HG03558 (cell line): Measurements from ENCODE around the gene WNT7A.

Source experiments
- ATAC-seq: cut with Tn5 transposase; IDR thresholded peaks from one replicate; pipeline ENCODE4 v1.9.1; 2021; ENCODE audit warnings: moderate number of reproducible peaks; ENCODE audit not compliant: unreplicated experiment; ENCODE audit errors: extremely low read depth

The WNT7A gene

DNA sequence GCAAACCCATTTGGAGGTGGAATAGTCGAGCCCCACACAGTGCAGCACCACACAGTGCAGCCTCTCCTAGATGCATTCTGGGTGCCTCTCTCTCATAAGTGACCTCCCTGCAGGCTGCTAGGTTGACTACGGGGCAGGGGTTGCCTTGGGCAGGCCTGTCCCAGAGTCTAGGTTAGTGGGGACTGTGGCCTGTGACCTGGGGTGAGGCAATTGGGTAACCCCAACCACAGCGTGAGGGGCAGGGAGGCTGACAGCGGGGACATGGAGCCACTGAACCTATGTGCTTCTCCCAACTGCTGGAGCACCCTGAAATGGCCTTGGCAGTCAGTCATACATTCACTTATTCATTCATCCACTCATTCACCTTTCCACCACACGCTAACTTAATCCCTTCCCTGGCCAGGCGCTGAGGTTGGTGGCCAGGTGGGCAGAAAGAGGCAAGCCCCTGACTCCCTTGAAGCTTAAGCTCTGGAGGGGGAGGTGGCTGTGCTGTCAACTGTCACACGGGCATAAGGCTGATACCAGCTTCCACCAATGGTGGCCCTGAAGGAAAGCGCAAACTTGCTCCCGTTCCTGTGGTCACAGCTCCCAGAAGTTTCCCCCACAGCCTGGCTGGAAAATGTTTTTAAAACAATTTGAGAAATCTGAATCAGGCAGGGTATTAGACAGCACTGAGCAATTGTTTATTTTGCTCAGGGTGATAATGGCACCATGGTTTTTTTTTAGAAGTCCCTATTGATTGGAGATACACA is 46.2 kb downstream of the WNT7A start:
- ATAC-seq = no peak

- no peak for ATAC-seq
Measured at GRCh38 chr3:13832130-13832529, 47.7 kb downstream of the WNT7A start.

GRCh38 chr3:13831386-13831996 is 48.4 kb downstream of the WNT7A start:
- ATAC-seq = no peak

DNA sequence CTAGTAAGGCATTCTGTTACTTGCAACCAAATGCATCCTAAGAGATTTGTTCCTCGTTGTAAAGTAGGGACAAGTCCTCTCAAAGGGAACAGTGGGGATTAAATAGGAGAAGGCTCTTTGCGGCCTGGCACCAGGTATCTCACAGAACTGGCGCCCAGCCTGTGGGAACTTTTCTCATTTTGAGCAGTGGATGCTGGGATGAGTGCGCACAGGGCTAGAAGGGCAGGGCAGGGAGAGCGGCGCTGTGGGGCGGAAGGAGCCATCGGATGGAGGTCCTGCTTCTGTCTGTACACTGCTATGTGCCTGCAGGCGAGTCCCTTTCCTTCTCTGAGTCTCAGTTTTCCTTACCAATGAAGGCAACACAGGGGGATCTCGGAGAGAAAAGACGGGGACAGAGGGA is 50.6 kb downstream of the WNT7A start:
- ATAC-seq = no peak

- no peak for ATAC-seq
Measured at GRCh38 chr3:13828501-13829265, 51.2 kb downstream of the WNT7A start.

GRCh38 chr3:13827699-13828098 is 52.2 kb downstream of the WNT7A start:
- no peak for ATAC-seq

- ATAC-seq = no peak
Measured at GRCh38 chr3:13827256-13827655, 52.6 kb downstream of the WNT7A start.

GRCh38 chr3:13826672-13827071 is 53.2 kb downstream of the WNT7A start:
- no peak for ATAC-seq

DNA sequence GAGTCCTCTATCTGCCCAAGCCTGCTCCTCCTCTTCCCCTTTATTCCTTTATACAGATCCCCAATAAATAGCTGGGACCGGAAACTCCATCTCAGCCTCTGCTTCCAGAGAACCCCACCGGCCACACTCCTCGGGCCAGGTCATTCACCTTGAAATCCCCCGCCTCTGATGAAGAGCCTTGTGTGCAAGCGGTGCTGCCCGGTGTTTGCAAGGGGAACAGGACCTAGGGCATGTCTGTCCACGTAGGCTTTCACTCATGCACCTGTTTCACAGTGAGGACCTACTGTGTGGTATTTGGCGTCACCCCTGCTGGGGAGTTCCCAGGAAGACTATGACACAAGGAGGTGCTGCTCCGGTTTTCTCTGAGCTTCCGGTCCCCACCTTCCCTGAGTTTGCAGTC is 54.0 kb downstream of the WNT7A start:
- no peak for ATAC-seq

- ATAC-seq = no peak
Measured at GRCh38 chr3:13825311-13825579, 54.6 kb downstream of the WNT7A start.

DNA sequence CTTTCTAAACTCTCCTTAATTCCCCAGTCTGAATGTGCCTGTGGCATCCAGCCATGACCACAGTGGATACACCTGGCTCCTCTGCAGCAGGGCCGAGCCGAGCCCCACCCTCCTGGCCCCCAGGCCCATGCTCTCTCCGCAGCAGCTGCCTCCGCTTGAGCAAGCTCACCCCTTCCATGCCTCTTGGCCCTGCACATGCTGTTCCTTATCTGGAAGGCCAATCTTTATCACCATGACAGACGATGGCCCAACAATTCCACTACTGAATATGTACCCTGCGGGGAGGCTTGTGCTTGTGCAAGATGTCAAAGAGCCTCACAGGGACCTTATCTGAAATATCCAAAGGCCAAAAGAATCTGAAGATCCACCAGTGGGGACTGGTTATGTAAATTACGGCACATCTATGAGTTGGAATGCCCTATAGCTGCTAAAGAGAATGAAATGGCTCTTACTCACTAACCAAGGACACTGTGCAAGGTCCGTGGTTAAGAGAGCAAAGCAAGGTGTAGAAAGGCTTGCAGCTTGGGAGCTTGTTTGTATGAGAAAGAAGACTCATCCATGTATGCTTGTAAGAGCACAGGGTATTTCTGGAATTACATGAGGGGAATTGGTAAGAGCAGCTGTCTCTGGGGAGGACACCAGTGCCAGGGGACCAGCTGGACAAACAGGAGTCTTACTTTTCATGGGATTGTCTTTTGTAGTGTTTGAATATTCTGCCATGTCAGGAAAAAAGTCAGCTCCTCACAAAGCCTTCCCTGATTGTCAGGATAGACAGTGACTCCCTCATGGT is 55.2 kb downstream of the WNT7A start:
- no peak for ATAC-seq

- ATAC-seq = no peak
Measured at GRCh38 chr3:13823692-13824091, 56.2 kb downstream of the WNT7A start.

GRCh38 chr3:13822871-13823585 is 56.8 kb downstream of the WNT7A start:
- ATAC-seq = no peak

DNA sequence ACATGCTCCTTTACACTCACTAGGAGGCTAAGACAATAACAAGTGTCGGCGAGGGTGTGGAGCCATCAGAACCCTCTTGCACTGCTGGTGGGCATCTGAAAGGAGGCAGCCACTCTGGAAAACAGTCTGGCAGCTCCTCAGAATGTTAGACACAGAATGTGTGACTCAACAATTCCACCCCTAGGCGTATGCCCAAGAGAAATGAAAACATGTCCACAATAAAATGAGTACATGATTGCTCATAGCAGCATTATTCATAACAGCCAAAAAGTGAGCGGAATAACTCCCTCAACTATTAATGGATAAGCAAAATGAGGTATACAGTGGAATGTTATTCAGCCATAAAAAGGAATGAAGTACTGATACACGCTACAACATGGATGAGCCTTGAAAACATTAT is 57.8 kb downstream of the WNT7A start:
- no peak for ATAC-seq

DNA sequence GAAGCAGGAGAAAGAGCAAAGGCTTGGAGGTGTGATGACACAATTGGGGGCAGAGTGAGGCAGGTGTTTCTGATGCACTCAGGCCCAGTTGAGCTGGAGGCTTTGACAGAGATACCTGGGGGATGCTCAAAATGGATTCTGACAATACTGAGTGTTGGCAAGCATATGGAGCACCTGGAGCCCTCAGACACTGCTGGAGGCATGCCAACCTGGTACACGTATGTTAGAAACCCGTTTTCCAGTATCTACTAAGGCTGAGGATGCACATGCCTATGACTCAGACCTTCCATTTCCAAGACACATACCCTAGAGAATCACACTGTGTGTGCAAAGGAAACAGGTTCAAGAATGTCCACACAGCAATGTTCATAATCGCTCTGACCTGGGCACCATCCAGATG is 58.7 kb downstream of the WNT7A start:
- ATAC-seq = no peak

DNA sequence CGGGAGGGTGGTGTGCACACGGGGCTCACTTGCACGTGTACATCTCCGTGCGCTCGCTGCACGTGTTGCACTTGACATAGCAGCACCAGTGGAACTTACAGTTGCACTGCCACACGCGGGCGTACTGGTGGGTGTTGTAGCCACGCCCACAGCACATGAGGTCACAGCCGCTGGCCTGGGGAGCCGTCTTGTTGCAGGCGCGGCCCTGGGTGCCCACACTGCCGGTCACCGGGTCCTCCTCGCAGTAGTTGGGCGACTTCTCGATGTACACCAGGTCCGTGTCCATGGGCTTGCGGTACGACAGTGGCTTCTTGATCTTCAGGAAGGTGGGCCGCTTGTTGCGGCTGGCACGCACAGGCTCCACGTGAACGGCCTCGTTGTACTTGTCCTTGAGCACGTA is 61.0 kb downstream of the WNT7A start:
- no peak for ATAC-seq

DNA sequence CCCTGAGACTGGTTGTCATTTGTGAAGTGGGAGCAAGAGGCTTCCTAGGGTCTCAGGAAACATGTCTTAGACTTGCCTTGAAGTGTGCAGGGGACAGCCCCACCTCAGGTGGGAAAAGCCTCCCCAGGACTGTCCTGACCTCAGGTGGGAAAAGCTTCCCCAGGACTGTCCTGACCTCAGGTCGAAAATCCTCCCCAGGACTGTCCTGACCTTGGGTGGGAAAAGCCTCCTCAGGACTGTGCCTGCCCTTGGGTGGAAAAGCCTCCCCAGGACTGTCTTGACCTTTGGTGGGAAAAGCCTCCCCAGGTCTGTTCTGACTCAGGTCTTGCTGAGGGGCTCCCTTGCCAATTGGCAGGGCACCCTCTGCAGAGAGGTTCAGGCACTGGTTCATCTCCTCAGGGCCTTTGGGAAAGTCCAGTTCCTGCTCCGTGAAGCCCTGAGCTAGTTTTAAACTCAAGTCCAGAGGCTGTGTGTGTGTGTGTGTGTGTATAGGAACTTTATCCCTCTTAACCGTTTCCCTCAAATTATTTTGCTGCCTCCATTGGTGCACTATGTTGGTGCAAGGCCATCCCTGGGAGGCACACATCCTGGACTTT is 64.7 kb downstream of the WNT7A start:
- no peak for ATAC-seq

GRCh38 chr3:13812034-13812471 is 67.8 kb downstream of the WNT7A start:
- no peak for ATAC-seq

- ATAC-seq = no peak
Measured at GRCh38 chr3:13811614-13812013, 68.3 kb downstream of the WNT7A start.

GRCh38 chr3:13808550-13808949 is 71.3 kb downstream of the WNT7A start:
- ATAC-seq = no peak
